HUDEP-2 (cell line): ENCODE results near the gene CCDC169.

ENCODE experiments used
- DNase-seq, 76 experiments: peaks; one replicate each; lab custom pipeline; 2025; ENCODE audit not compliant: unreplicated experiment in 76 of 76; lab: John Stamatoyannopoulos, UW

Gene CCDC169

GRCh38 chr13:36248700-36249099, 48.9 kb downstream of the CCDC169 start:
- no peak for DNase-seq

DNA sequence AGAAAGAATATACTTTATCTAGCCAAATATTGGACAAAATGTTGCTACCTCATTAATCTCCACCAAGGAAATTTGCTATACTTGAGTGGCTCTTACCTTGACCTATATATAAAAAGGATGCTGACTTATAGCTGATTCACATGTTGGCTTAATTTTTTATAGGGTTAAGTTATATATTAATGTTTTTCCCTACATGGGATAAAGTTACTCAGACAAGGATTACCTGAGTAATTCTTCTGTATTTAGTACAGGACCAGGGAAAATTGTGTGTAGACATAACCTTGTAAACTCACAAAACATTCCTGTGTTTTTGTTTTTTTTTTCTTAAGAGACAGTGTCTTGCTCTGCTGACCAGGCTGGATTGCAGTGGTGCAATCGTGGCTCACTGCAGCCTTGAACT, 52.6 kb downstream of the CCDC169 start:
- no peak for DNase-seq

DNA sequence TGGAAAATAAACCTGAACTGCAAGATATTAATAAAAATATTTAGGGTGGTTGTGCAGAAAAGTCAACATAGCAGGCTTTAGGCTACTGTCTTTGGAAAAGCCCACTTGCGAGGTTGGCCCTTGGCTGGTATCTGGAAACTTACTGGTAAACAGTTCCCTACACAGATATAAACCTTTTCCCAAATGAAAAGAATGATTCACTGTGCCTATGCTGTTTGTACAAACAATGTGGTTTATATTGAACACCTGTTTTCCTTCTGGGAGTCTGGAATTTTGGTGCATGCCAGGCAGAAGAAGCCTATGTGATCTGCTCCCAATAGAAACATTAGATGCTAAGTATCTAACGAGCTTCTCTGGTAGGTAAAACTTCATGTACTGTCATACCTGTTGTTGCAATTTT, 53.5 kb downstream of the CCDC169 start:
- no peak for DNase-seq

DNA sequence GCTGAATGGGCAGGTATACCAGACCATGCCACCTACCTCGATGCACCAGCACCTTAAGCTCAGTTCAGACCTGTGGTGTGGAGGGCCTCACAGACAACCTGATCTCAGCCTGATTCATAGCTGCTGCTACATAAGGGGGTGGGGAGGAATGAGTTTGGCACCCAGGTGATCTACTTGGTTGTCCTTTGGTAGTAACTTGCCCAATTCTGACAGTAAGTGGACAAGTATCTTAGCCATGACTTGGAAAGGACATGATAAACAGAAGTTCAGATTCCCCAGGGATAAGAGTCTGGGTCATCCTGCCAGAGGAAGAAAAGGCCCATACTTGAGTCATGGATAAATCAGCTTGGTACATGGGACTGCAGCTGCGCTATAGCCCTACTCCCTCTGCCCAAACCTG, 54.9 kb downstream of the CCDC169 start:
- DNase-seq: no peak

DNA sequence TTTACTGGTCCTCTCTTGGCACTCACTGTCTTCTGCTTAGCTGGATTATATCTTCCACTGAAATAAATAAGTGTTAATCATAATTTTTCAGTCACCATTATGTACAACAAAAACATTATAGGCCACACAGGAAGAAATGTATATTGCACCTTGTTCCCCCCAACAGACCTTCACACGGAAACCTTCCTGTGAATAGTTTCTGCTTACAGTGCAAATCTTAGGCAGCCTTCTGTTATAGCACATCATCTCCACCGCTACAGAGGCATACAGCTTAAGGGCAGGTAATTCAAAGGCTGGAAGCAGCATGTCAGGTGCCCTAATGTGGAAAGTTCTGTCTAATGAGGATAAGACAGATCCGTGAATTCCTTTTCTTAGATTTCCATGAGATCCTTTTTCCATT, 66.4 kb downstream of the CCDC169 start:
- DNase-seq: no peak

GRCh38 chr13:36224730-36225129, 72.9 kb downstream of the CCDC169 start:
- no peak for DNase-seq

DNA sequence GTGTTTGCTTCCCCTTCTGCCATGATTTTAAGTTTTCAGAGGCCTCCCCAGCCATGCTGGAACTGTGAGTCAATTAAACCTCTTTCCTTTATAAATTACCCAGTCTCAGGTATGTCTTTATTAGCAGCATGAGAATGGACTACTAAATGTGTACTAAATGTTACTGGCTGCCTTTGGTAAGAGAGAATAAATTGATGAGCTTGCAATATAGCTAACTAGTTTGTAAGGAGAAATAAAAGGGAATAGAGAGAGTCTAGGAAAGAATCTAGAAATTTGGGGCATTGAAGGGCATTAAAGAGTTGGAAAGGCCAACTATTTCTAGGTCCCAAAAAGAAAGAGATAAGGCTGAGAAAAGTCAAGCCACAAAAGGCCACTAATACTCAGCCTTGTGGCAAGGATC, 77.7 kb downstream of the CCDC169 start:
- no peak for DNase-seq

DNA sequence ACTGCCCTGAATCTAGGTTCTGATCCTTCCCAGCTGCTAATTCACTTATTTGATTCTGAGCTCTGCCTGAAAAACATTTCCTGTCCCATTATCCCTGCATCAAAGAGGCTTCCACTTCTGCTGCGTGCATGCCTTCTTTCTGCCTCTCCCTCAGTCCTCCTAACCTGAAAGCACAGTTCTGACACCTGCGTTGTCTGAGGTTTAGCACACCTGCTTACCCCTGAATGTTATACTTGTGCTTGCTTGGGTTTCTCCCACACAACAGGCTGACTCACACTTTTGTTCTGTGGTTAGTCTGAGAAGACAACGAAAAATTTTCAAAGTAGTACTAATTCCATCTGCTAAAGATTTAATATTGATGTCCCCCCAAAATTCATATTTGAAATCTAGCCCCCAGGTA, 80.2 kb downstream of the CCDC169 start:
- DNase-seq: no peak

DNA sequence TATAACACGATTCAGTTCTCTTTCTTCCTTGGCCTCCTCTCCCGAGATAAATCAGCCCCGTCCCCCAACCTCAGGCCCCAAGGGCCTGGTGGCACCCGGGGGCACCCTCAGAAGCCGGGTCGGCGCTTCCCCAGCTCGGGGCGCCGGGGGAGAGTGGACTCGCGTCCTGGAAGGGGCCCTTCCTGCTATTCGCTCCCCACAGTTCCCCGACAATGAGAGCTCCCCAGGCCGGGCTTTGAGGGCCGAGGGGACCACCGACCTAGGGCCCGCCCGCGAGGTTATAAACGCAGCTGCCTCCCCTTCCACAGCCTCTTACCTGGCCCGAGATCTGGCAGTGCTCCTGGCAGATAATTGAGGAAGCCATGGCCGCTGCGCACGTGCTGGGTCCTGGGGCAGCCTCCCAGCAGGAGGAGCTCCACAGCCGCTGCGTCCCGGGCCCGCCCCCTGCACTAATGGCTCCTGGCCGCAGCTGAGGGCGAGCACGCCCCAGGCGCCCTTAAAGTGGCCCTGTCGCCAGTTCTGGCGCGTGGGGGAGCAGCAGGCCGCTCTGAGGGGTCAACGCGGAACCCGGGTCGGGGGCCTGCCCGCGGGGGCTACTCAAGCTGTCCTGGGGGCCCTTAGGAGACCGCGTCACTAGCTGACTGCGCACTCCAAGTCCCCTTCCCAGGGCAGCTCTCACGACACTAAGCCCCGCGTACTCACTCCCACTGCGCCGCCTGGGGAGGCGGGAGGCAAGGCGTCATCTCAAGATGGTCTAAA, 83.3 kb downstream of the CCDC169 start, which contains the start of gene SOHLH2:
Gene SOHLH2 (minus strand): TSS at position 394 of the 759 bp plus-strand sequence. CDS start 30 bp downstream, at position 364.
- DNase-seq: no peak

DNA sequence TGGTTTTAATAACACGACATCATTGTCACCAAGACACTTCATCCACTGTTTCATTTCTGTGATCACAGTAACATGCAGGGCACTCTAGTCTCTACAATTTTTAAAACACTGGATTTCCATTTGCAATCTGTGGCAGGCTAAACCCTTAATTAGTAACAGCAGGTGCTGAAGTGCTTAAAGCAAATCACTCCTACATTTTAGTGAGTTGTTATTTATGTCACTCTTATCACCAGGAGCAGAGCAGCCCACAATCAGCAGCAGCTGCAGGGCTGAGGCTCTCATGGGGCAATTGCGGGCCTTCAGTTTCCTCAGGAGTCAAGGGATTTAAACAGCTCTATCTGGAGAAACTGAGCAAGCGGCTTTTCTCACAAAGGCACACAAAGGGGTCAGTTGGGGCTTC, 84.8 kb downstream of the CCDC169 start:
- DNase-seq: no peak

GRCh38 chr13:36211567-36211966, 86.0 kb downstream of the CCDC169 start:
- DNase-seq: no peak

GRCh38 chr13:36210738-36211137, 86.9 kb downstream of the CCDC169 start:
- DNase-seq: no peak

DNA sequence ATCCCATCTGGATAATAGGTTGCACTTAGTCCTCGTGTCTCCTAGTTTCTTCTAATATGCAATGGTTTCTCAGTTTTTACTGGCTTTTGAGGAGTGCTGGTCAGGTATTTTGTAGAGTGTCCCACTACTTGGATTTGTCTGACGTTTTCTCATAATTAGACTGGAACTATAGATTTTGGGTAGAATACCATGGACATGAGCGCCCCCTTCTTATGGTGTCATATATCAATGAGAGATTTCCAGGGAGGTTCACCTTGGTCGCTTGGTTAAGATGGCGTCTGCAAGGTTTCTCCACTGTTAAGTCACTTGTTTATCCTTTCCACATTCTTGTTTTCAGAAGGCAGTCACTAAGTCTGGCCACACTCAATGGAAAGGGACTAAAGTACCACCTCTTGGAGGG, 89.9 kb downstream of the CCDC169 start:
- peak in 1 of 76 experiments; percentile 8 for DNase-seq

DNA sequence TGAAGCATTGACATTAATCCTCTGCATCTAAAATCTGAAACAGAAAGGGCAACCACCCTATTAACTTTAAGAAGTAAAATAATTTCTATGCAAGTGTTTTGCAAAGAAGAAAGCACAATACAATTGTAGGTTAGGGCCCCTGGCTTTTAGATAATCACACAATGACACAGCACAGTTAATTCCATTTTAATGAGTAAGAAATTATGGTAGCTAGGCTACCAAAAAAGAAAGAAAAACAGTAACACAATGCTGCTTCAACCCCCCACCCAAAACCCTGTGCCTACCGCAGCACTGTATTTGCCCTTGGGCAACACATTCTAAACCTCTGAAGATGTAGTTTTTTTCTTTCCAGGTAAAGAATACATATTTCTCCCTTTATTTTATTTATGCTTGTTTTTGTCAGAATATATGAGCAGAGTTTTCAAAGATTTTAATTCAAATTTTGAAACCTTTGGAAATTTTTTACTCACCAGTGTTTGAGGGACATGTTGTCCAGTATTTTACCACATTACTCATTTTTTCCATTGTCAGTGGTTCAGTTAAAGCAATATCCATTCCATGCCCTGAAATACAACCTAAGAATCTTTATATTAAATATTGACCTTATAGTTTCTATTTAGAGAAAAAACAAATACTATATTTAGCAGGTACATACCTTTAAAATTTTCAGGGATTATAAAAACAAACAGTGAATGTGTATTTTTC, 104.3 kb downstream of the CCDC169 start:
- no peak for DNase-seq

DNA sequence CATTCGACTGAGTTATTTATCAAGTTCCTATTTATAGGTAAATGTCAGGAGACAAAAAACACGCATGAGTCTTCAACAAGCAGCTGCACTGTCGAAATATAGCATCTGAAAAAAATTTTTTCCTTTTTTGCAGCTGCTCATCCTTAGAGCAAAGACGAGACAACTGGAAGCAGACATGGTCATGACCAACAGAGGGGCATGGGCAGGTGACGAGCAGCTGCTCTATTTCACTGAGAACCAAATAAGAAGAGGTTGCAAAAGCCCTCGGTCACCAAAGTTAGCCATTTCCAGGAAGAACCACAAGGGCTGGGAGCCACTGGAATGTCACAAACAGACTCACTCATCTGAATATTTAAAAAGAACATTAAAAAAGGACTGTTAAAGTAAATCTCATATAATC, 105.4 kb downstream of the CCDC169 start:
- DNase-seq: no peak

- no peak for DNase-seq
These were observed 106.8 kb downstream of the CCDC169 start for GRCh38 chr13:36190771-36191170.

DNA sequence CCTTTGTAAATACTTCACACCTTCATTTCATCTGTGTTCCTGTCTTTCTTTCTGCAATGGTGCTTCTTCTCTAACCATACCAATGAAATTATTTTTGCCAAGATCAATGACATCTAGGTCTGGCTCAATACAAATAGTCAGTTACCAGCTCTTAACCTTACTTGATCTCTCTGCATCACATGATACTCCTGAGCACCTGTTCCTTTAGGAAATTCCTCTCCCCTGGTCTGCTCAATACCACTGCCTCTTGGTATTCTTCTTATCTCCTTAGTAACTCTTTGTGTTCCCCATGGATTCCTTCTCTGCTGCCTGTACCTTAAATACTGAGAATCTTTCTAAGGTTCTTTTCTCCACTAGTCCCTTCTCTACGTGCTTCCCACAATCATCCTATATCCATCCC, 109.2 kb downstream of the CCDC169 start:
- DNase-seq: no peak

DNA sequence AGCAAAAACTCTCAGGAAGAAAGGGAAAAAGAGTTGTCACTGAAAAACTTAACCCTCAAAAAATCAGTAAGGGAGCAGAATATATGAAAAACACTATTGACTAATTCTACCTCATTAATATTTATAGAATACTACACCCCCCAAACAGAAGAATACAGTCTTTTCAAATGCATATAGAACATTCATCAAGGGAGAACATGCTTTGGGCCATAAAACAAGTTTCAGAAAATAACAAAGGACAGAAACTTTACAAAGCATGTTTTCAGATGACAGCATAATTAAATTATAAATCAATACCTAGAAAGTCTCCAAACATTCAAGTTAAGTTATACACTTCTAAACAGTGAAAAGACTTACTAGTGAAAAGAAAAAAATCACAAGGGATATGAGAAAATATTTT, 113.7 kb downstream of the CCDC169 start:
- no peak for DNase-seq
